Endothelial cell of hepatic sinusoid (primary cell): ENCODE measurements around the gene SSR1.
"Not testable (repeated sequence)": the region's sequence is repeated elsewhere in the genome, so short reads cannot be mapped to it uniquely, and the experiment has no call there.

ENCODE experiments used
- in situ Hi-C: cut with HindIII; loops from 2 replicates; pipeline ENCODE4 v1.10.0; 2017; ENCODE audit warnings: low sequenced_read_pairs

The SSR1 gene

GRCh38 chr6:7285416-7285815 is 27.6 kb downstream of the SSR1 start:
- in situ Hi-C loops, result loop anchor here (25.0 kb wide), 1 partner anchor 327 kb away; no protein-coding TSS in a partner anchor

GRCh38 chr6:7283676-7284075 is 29.3 kb downstream of the SSR1 start:
- in situ Hi-C loops, result loop anchor here (25.0 kb wide), 1 partner anchor 329 kb away; no protein-coding TSS in a partner anchor

GRCh38 chr6:7282097-7282906 is 30.7 kb downstream of the SSR1 start:
- in situ Hi-C loops, result loop anchor here (25.0 kb wide), 1 partner anchor 330 kb away; no protein-coding TSS in a partner anchor

- in situ Hi-C loops, result loop anchor here (25.0 kb wide), 1 partner anchor 336 kb away; no protein-coding TSS in a partner anchor
Observed at GRCh38 chr6:7276199-7276524, 36.8 kb downstream of the SSR1 start.

GRCh38 chr6:7274525-7274924 is 38.5 kb downstream of the SSR1 start:
- in situ Hi-C loops, result not testable (repeated sequence)

GRCh38 chr6:7273709-7274108 is 39.3 kb downstream of the SSR1 start:
- in situ Hi-C loops, result no loop called here

GRCh38 chr6:7271205-7271534 is 41.8 kb downstream of the SSR1 start:
- in situ Hi-C loops, result no loop called here

GRCh38 chr6:7270320-7271204 is 42.4 kb downstream of the SSR1 start:
- in situ Hi-C loops, result no loop called here

- in situ Hi-C loops, result no loop called here
Observed at GRCh38 chr6:7269816-7270215, 43.2 kb downstream of the SSR1 start.

GRCh38 chr6:7268816-7269555 is 44.0 kb downstream of the SSR1 start:
- in situ Hi-C loops, result no loop called here

- in situ Hi-C loops, result no loop called here
Observed at GRCh38 chr6:7268362-7268761, 44.6 kb downstream of the SSR1 start.

GRCh38 chr6:7267466-7268091 is 45.4 kb downstream of the SSR1 start:
- in situ Hi-C loops, result no loop called here

- in situ Hi-C loops, result no loop called here
Observed at GRCh38 chr6:7267071-7267465, 45.9 kb downstream of the SSR1 start.

- in situ Hi-C loops, result not testable (repeated sequence)
Observed at GRCh38 chr6:7265385-7265726, 47.6 kb downstream of the SSR1 start.

GRCh38 chr6:7264686-7265384 is 48.2 kb downstream of the SSR1 start:
- in situ Hi-C loops, result no loop called here

GRCh38 chr6:7264041-7264440 is 49.0 kb downstream of the SSR1 start:
- in situ Hi-C loops, result no loop called here

GRCh38 chr6:7263519-7263805 is 49.5 kb downstream of the SSR1 start:
- in situ Hi-C loops, result not testable (repeated sequence)

- in situ Hi-C loops, result no loop called here
Observed at GRCh38 chr6:7262746-7263518, 50.1 kb downstream of the SSR1 start.

- in situ Hi-C loops, result no loop called here
Observed at GRCh38 chr6:7261852-7262461, 51.0 kb downstream of the SSR1 start.
